Measurements from ENCODE around the gene HPD. TPM values are rescaled to one million over a fixed set of nuclear protein-coding genes. Genes with fewer than 3 reads are reported as not detected.

HPD gene
- total RNA-seq, 1 experiment from 2014 or later, result not detected

DNA sequence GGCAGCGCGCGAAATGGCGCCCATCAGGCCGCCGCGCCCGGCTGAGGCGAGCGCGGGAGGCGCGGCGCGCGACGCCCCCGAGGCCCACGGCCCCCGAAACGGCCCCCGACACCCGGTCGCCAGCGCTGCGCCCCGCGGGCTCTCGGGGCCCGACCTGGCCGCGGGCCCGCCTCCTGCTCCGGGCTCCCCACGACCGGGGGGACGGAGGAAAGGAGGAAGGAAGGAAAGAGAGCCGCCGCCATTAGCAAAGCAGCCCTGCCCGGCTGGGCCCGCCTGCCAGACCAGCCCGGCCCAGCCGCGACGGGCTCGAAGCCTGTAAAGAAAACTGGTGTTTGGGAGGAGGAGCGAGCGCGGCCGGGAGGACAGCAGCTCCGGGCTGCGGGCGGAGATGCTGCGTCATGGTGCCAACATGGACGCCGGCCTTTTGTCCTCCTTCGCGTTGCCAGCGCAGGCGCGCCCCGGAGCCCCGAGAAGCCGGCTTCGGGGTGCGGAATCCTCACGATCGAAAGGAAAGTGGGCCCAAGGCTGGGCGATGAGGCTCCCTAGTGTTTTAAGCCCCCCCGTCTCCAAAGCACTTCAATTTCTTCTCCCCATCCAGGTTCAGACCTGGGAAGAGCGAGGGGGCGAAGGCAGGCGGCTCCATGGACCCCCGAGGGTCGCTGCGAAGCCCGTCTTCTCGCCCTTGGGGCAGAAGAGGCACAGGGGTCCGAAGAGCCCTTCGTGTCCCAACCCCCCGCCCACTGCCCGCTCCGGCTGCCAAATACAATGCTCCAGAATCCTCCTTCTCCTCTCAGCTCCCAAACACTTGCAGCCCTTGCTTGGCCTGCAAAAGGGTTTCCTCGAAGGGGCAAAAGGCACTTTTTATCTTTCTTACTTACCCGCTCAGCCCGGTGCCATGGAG, 57.7 kb downstream of the HPD start:
- TSS peak; percentile 40 for BruUV-seq (replicated peaks)
- intact Hi-C loops (cut with micrococcal nuclease), result no loop called here
- ChIA-PET POLR2A (ENCODE audit: unreplicated experiment) (interaction anchor here (0.6 to 1.2 kb wide), 4 partner anchors 9 to 92 kb away, joined by 4 to 24 read pairs (median 4); no protein-coding TSS in a partner anchor), CTCF (interaction anchor here (1.1 kb wide), 1 partner anchor 11 kb away, joined by 5 read pairs; no protein-coding TSS in a partner anchor)
- Histone ChIP-seq H3K27me3 (ENCODE audit: low read length) (no peaks in the 10 kb centered on the region), H3K9me3 (ENCODE audit: low read length) (no peaks in the 10 kb centered on the region), H3F3A (ENCODE audit: low read length, unreplicated experiment) (no peaks in the 10 kb centered on the region), H3K9me2 (replicated peaks; ENCODE audit: low read length) (no peaks in the 10 kb centered on the region), H3K4me2 (ENCODE audit: low read length) (peak overlapping the region; percentile 93), H3K79me2 (ENCODE audit: low read length) (peaks cover 80% of the 10 kb centered on the region), H3K4me3 (ENCODE audit: low read length) (peak overlapping the region; percentile 80), H2AFZ (ENCODE audit: low read length) (peak overlapping the region; percentile 20; the same call in 1 of the 2 replicates), H3K27ac (ENCODE audit: low read length) (peak overlapping the region; percentile 99), H4K20me1 (ENCODE audit: low read length) (no peaks in the 10 kb centered on the region), H3K4me1 (ENCODE audit: insufficient read depth, low read length) (peaks cover 55% of the 10 kb centered on the region), H3K36me3 (ENCODE audit: low read depth, low read length) (no peaks in the 10 kb centered on the region), H3K9ac (ENCODE audit: low read length) (peak overlapping the region; percentile 99)
- TF ChIP-seq EZH2phosphoT487 (IDR thresholded peaks at IDR 0.05; ENCODE audit: borderline replicate concordance, low read length) (no peak), CTCF (conservative IDR thresholded peaks at IDR 0.05; ENCODE audit: low read depth, low read length) (no peak), EZH2 (IDR thresholded peaks at IDR 0.05; ENCODE audit: low read length, unreplicated experiment) (no peak)
- peak; percentile 71 for DNase-seq
- 0 out of 2 replicates have a peak, but pooled peaks have one; percentile 0 for ATAC-seq

GRCh38 chr12:121799842-121800693, 58.6 kb downstream of the HPD start:
- ATAC-seq, result peak; percentile 19
- H3K79me2 ChIP-seq (ENCODE audit: low read length), result peaks cover 73% of the 10 kb centered on the region
- H3K4me3 ChIP-seq (ENCODE audit: low read length), result peak overlapping the region; percentile 67
- no peaks in the 10 kb centered on the region for H3K9me2 ChIP-seq (replicated peaks; ENCODE audit: low read length)
- TF ChIP-seq EZH2phosphoT487 (IDR thresholded peaks at IDR 0.05; ENCODE audit: borderline replicate concordance, low read length) (no peak), EZH2 (IDR thresholded peaks at IDR 0.05; ENCODE audit: low read length, unreplicated experiment) (no peak), CTCF (conservative IDR thresholded peaks at IDR 0.05; ENCODE audit: low read depth, low read length) (no peak)
- no peak overlapping the region for H2AFZ ChIP-seq (ENCODE audit: low read length)
- H3F3A ChIP-seq (ENCODE audit: low read length, unreplicated experiment), result no peaks in the 10 kb centered on the region
- DNase-seq, result peak; percentile 93
- H3K9ac ChIP-seq (ENCODE audit: low read length), result peak overlapping the region; percentile 99
- intact Hi-C loops (cut with micrococcal nuclease), result loop anchor here (10.0 kb wide), 1 partner anchor 225 kb away; the partner anchor contains the start of gene BCL7A
- no peaks in the 10 kb centered on the region for H3K36me3 ChIP-seq (ENCODE audit: low read depth, low read length)
- BruUV-seq (replicated peaks), result no TSS peak
- peak overlapping the region; percentile 93 for H3K4me2 ChIP-seq (ENCODE audit: low read length)
- ChIA-PET CTCF (no interaction called here), POLR2A (ENCODE audit: unreplicated experiment) (interaction anchor here (0.5 to 0.7 kb wide), 3 partner anchors 12 to 113 kb away, joined by 3 to 5 read pairs (median 4); no protein-coding TSS in a partner anchor)
- H4K20me1 ChIP-seq (ENCODE audit: low read length), result no peaks in the 10 kb centered on the region
- H3K27ac ChIP-seq (ENCODE audit: low read length), result peak overlapping the region; percentile 99
- peaks cover 60% of the 10 kb centered on the region for H3K4me1 ChIP-seq (ENCODE audit: insufficient read depth, low read length)
- H3K27me3 ChIP-seq (ENCODE audit: low read length), result no peaks in the 10 kb centered on the region
- no peaks in the 10 kb centered on the region for H3K9me3 ChIP-seq (ENCODE audit: low read length)
